Left renal pelvis (tissue), 4 donors: ENCODE data around the gene IL24. TPM values are rescaled to one million over a fixed set of nuclear protein-coding genes. Genes with fewer than 3 reads are reported as not detected.

Source experiments
- DNase-seq, 4 donors: peaks; one replicate each; pipeline ENCODE4 v3.0.0-alpha.2; 2013; ENCODE audit warnings: low read depth in 4 of 4, low spot score in 3 of 4
- polyA plus RNA-seq, 4 donors: library from polyadenylated mRNA; unstranded; fragments of 120-200 nt; gene quantifications; one replicate each; pipeline ENCODE4 v1.2.1, GENCODE V29; 2013; ENCODE audit not compliant: insufficient read length in 4 of 4

The IL24 gene
- polyA plus RNA-seq, 4 donors = 0.25 to 0.52 (median 0.38) TPM

DNA sequence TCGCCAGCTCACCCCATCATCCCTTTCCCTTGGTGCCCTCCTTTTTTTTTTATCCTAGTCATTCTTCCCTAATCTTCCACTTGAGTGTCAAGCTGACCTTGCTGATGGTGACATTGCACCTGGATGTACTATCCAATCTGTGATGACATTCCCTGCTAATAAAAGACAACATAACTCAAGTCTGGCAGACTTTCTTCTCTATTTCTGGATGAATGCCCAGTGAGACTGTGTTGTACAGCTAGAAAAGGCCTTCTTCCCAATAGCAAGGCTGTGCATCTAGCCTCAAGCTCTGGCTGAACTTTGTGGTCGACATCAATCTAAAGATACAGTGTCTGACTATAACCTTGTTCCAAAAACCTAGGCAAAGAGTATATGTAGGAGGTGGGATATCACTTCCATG, 6.4 kb downstream of the IL24 start:
- DNase-seq = no peak

DNA sequence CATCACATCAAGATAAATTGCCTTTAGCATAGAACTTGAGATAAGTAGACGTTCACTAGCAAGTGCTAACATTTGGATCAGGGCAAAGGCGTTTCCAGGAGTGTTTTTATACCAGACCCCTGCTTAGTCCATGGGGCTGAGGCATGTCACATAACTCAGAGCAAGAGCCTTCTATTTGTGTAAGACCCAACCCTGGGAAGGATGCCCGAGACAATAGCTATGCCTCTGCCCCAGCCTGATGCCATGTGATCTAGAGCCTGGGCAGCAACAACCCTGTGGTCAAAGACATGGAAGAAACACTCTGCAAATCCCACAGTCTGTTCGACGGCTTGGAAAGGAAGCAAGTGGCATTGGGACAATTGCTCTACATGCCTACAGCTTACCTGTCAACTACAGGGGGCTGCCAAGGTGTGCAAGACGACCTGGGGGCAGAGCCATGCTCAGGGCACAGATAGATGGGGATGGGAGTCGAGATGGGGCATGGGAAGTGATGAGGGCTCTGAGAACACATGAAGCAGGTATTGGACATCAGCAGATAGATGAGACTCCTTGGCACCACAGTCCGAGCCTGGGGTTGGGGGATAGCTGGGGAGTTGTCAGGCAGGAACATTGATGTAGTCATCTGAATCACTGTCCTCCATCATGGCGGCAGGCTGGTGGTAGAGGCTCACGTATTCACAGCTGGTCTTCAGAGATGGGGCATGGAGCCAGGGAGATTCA, 7.3 kb downstream of the IL24 start:
- no peak for DNase-seq

DNA sequence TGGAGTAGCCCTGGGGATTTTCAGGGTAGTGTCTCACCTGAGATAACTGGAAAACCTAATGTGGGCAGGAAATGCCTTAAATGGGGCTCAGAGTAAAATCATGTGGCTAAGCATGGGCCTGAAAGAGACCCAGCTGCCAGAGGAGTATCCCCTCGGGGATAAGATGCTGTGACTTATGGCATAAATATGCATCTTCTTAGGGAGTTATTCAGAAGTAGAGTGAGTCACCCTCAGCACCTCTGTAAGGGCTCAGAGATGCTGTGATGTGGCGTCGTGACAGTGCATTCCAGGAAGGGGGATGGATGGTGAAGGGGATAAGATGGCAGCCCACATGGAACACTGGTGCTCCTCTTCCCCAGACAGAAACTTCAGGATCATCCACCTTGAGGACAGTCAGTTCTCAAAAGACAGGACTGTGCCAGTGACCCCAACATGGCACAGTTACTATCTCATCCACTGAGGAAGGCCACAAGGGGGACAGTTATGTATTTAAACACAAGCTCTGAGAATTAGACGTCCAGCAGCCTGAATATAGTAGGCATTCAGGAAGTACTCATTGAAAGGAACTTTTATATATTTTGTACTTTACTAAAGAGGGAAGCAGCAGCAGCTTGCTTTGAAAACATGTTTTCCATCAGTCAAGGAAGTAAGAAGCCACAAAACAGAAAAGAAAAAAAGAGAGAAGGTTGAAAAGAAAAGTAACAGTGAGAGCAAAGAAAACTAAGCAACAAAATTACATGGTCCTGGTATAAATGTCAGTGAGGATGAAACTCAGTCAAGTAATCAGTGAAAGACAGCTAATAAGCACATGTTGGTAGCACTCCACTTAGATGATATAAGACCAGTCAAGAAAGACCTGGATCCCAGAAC, 8.3 kb downstream of the IL24 start:
- DNase-seq = no peak

GRCh38 chr1:206907304-206907991, 10.2 kb downstream of the IL24 start:
- DNase-seq = no peak

GRCh38 chr1:206908038-206908437, 10.8 kb downstream of the IL24 start:
- no peak for DNase-seq

DNA sequence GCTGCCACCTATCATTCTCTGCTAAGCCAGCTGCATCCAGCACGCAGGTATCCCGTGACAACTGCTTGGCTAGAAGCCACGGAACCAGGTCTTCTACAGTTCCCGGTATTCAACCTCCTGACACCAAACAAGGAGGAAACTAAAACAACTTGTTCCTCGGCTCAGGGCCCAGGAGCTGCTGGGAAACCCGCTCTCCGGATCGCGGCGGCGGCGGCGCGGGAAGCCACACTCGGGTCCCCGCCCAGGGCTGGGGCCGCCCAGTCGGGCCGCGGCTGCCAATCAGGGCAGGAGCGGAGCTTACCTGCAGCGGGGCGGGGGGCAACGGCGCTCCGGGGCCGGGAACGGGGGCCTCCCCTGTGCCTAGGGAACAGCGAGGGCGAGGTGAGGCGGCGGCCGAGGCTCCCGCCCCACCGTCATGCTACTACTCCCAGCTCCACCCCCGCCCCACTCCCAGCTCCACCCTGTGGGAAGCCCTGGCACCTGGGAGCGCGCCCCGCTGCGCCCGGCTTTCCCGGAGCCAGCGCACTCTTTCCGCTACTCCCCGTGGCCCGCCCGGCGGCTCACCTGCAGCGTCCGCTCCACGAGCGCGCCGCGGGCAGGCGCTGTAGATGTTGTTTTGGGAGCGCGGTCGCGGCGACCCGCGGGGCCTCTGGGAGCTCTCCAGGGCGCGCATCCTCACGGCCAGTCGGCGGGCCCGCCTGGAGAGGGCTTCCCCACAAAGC, 12.1 kb downstream of the IL24 start:
- DNase-seq = peak in 3 of 4 donors; percentile 49 to 82 (median 68)

- DNase-seq = no peak
These were observed 12.7 kb downstream of the IL24 start for GRCh38 chr1:206909883-206910318.

DNA sequence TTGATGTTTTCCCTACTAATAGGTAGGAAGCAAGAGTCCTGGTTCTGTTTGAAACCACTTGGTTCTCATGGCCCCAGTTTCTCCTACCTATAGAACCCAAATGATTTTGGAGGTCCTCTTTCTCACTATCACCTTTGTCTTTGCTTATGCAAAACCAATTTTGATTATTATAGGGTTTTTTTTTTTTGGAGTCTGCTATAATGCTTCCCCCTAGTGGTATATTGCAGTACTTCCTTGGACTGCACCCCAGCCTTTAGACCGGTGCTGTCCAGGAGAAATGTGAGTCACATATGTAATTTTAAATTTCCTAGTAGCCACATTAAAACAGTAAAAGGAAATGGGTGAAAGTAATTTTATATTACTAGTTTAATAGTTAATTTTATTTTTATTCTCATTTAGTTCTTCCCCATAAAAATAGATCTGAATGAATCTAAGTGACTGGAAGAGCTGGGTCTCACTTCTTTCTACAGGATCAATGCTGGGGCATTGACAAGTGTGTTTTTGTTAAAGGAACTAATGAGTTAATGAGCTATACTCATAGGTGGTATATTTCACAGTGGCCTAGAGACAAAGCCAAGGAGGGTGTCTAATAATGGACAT, 13.9 kb downstream of the IL24 start:
- DNase-seq = no peak

GRCh38 chr1:206912445-206913095, 15.3 kb downstream of the IL24 start:
- DNase-seq = peak in 2 of 4 donors; percentile 64 to 66

GRCh38 chr1:206913766-206914537, 16.7 kb downstream of the IL24 start:
- DNase-seq = no peak

- no peak for DNase-seq
These were observed 17.9 kb downstream of the IL24 start for GRCh38 chr1:206915030-206915735.

DNA sequence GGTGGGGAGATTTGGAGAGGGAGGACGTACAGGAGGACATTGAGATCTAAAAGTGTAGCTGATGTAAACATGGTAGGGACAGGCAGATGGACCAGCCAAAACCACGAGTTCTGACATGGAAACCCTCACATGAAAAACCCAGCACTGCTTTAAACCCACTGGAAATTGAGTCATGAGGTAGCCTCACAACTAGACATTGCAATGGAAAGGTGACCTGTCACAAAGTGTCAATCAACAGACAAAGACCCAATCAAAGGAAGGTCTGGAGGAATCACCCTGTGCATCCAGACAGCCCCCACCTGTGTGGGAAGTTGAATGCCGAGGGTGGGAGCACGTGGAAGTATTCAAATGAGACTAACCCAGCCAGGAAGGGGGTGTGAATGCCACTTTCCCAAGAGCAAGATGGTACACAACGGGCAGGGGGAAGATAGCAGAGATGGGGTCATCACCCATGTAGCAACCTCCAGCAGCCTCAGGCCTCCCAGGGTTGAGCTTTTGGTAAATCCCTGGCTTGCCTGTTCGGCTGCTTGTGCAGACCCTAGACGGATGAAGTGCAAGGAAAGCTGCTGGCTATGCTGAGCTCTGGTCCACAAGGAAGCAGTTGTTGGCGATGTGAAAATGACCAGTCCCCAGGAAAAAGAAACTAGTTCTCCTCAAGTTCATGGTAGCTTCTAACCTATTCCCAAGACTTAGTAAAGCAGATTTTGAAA, 18.9 kb downstream of the IL24 start:
- DNase-seq = no peak

DNA sequence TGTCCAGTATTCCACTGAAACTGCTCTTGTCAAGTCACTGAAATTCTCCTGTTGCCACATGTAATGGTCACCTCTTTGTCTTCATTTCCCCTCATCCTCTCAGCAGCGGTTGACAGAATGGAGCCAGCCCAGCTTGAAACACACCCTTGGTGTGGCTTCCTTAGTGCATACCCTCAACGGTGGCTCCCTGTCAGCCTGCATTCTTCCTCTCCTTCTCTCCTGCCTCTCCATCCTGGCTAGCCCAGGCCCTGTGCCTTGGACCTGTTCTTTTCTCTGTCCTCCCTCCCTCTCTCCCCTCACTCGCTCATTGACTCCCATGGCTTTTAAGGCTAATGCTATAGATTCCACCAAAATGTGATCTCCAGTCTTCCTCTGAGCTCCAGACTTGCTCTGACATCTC, 20.8 kb downstream of the IL24 start:
- no peak for DNase-seq

DNA sequence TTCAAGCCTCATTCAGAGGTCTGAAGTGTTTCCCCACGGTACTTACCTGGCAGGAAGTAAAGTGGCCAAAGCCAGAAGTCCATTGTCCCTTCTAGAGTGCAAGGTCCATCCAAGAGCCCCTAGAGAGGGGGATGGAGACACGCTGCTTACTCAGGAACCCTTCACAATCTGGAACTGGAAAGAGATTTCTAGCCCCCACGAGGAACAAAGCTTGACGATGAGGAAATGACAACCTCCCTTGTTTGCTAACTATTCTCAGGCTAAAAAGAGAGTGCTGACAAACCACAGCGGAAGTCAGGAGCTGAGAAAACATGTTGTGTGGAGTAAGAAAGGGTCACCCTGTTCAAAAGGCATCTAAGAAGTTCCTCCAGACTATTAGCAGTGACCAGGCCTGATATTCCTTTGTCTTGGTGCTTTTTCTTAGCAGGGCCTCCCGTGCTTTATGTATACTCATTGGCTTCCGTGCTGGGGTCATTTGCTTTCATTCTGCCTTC, 24.6 kb downstream of the IL24 start, which contains the start of gene FCMR:
FCMR (minus strand) TSS at position 170 of the 494 bp plus-strand sequence; CDS start at position 83, 87 bp downstream.
- DNase-seq = no peak

DNA sequence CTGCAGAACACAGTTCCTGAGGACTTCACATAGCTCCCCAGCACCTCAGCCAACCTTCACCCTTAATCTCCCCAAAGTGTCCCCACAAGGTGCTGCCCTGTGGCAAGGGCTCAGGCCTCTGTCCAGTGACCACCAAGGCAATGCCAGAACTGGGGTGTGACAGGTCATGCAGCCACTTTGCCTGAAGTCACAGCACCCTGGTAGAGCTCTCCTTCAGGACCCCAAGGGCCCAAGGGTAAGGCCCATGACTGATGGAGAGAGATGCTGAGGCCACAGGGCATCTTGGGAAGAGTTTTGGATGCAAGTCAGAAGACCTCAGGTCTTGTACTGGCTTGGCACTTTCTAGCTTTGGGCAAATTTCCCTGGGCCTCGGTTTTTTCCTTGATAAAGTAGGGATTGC, 25.3 kb downstream of the IL24 start:
- no peak for DNase-seq

DNA sequence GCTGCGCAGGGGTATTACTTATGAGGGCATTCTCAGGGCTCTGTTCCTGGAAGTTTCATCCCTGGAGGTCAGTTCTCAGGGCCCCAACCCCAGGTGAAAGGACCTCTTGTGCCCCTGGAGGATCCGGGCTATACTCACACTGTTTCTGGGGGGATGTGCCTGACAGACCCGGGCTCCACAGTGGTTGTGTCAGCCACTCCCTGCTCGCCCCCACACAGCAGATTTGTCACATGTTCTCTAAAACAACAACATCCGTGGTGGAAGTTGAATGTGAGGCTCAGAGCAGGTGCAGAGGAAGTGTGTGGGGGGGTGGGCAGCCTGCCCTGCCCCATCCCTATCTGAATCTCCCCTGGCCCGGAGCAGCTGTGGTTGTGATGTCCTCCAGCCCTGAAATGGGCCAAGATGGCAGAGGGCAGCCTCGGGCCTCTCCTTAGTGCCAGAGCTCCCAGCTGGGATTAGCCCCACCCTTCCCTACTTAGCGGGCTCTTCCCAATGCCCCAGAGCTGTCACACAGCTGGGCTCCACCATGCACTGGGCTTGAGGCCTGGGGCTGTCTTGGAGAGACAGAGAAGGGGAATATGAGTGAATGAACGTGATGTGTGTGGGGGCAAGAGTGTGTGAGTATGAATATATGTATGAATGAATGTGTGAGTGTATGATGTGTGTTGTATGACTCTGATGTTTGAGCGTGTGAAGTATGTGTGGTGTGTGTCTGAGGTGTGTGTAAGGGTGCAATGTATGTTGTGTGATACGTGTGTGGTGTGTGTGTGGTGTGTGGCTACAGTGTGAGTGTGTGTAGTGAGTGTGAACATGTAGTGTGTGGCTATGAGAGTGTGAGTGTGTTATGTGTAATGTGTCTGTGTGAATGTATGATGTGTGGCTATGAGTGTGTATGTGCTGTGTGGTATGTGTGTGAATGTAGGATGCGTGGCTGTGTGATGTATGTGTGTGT, 26.0 kb downstream of the IL24 start:
- DNase-seq = no peak
